NCI-H345 treated with DMSO at 0.1 percent for 48 hours (cell line): ENCODE results near the gene ADCY4.

Source experiments
- DNase-seq: peaks from one replicate; lab custom pipeline; 2025; ENCODE audit not compliant: unreplicated experiment; lab: John Stamatoyannopoulos, UW

Gene ADCY4

DNA sequence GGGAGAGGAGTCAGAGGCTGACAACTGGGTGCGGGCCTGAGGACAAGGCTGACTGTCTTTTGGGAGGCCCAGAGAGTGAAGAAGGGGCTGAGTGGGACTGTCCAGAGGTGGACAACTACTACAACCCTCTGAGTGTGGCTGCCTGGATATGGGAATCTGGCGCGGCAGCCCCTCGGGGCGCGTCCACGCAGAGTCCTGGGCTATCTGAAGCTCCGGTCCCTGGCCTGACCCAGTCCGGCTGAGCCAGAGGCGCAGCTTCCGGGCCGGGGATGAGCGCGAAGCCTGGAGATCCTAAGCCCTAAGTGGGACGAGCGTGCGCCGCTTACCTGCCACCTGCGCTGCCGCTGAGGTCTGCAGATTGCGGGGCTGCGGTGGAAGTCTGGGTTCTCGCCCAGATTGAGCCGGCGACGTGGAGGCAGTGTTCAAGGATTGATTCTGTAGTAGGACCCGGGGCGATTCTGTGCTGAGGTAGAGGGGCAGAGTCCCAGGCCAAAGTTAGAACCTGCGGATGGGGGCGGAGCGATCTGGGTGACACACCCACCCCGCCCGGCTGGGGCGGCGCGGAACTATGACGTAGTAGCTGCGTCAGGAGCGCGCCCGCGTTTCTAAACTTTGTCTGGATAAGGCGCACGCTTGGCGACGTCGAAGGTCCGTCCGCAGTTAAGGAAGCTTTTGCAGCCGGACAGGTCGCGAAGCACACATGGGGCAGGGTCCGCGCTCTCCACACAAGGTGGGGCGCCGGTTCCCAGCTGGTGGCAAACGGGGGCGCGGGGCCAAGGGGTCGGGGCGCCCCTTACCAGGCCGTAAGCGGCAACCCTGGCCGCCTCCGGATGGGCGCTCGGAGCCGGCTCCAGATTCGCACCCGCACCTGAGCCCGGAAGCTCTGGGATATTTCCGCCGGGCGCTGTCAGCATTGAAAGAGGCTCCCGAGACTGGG is 35.3 kb downstream of the ADCY4 start, which contains the start of the genes DHRS1 and NOP9:
Gene DHRS1, minus strand, starts transcription at position 526 of the 937 bp plus-strand sequence. CDS start 674 bp downstream, outside the sequence.
Gene NOP9, plus strand, starts transcription at position 596 of the 937 bp plus-strand sequence. Its CDS starts 105 bp downstream, at position 701.
- peak; percentile 59 for DNase-seq

DNA sequence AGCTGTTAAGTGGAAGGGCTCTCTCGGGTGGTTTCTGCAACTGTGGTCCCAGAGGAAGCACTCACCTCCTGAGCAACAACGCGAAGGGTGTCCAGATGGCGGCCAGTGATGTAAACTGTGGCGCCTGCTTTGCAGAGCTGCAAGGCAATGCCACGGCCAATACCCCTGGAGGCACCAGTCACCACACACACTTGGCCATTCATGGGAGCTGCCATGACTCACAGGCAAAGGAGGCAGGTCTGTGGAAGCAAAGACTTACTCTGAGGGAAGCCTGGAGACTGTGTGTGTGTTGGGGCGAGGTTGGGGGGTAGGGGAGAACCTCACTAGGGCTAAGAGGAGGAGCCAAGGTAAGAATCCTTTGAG is 36.0 kb downstream of the ADCY4 start:
- DNase-seq, result no peak

DNA sequence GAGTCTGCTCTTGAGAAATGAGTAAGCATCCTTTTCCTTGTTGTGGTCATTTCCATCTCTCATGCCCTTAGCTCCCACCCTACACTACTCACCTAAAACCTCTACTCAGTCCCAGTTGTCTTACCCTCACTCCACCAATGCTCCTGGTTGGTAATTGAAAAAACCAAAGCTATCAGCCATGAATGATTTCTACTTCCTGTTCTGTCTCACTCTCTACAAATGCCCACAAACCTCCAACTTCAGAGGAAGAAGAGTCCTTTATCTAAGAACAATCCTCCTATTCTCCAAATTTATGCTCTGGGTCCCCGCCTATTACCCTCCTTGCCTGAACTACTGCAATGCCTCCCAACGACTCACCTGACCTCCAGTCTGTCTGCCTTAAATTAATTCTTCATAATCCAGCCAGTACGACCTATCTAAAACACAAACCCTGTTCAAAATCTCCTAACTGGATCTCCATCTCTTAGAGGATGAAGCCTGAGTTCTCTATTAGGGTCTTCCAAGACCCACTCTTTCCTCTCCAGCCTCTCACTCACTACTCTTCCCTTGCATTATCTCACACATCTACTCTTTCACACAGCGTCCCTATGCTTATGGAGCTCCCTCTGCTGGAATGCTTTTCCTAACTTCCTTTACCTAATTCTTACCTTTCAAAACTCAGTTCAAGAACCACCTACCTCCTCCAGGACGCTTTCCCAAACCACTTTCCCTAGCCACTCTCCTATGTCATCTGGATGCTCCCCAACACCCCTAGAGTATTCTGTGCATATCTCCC is 37.5 kb downstream of the ADCY4 start:
- DNase-seq, result no peak

DNA sequence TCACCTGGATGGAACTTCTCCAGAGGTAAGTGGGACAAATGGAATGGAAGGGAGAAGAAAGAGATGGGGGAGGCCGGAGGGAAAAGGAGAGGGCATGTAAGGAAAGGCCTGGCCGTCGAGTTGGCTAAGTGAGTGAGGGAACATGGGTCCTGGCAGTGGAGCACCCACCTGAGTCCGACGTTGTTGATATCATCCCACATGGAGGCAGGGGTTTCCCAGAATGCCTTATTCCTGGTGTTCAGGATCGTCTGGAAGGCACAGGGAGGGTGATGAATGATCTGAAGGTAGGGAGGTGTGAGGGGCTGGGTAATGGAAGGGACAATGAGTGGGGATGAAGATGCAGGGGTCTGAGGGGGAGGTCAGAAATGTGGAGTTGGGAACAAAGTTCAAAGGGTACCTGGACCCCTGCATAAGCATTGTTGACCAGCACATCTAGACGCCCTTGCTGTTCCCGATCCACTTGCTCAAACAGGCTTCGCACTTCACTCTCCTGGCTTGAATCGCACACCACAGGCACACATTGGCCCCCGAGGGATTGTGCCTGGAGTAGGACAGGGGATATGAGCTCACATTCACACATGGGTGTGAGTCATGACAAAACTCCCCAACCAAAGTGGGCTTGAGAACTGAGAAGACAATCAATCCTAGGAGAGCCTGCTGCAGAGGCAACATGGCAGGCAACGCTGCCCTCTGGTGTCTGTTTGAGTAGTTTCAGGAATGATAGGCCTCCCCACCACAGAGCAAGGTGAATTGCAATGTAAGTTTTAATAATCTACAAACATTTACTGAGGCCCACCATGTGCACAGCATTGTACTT is 38.3 kb downstream of the ADCY4 start:
- peak; percentile 27 for DNase-seq

DNA sequence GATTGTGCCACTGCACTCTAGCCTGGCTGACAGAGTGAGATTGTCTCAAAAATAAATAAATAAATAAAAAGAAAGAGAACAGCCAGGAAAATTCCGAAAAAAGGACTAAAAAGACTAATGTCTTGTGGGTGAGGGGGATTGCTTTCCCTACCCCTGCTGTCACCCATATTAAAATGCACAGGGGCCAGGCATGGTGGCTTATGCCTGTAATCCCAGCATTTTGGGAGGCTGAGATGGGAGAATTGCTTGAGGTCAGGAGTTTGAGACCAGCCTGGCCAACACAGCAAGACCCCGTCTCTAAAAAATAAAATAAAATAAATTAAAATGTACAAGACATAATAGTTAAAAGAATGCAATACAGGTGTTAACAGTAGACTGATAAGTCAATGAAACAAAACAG is 41.3 kb downstream of the ADCY4 start:
- DNase-seq, result no peak

DNA sequence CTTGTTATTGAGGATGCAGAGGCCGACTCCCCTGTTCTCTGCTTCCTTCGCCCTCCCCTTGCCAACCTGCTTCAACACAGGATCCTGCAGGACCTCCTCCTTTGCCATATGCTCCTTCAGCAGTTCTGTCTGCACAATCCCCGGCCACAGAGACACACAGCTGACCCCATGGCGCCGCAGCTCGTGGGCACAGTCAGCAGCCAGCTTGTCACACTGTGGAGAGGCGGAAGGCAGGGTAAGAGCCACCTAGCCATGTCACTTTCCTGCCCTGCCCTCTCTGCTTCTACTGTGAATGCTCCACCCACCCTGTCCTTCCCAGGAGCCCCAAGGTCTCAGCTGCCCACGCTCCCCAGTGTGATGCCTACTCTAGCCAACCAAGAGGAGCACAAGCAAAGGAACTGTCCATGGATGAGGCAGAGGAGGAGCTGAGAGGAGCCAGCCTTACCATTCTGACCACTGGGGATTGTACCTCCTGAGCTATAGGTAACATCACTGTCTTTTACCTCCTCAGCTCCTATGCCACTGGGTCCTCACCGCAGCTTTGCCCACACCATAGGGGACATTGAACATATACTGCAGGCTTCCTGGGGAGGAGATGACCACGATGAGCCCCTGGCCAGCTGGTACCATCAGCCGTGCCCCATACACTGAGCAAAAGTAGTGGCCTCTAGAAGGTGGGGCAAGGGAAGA is 42.6 kb downstream of the ADCY4 start:
- no peak for DNase-seq

DNA sequence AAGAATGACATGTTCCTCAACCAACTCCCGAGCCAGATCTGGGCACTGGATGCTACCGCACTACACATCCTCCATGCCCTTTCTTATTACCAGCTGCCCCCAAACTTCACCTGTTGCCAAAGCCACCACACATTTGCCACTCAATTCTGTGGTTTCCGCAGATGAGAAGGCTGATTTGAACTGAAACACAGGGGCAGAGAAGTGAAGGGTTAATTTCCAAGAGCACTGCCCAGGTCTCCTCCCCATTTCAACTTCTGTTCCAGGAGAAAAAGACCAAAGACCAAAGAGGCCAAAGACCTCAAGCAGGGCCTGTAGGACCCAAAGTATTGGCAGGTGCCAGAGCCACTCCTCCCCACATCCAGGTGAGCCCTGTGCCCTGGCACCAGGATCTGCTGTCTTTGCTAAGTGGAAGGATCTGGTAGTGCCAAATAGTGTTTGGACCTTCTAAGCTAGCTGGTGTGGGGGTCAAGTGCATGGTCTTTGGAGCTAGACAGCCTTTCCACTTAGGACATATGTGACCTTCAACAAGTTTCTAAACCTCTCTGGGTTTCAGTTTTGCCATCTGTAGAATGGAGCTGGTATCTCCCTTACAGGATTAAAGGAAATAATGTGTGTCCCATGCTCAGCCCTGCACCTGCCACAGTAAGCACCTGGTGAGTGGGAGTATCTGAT is 43.3 kb downstream of the ADCY4 start:
- DNase-seq, result no peak

DNA sequence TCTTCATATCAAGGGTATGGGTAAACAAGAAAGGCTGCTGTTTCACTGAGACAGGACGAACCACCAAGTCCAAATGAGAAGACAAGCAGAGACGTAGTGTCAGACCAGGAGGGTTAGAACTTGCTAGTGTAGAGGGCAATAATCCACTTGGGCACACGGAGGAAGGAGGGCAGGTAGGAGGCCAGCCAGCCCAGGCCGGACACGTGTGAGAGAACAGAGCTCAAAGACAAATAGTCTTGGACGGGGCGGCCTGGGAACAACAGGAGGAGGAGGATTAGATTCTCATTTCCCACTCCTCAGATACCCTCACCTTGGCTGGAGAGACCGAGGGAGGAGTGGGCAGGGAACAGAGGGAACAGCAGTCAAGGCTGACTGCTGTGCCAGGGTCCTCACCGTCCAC is 44.1 kb downstream of the ADCY4 start:
- DNase-seq, result no peak

DNA sequence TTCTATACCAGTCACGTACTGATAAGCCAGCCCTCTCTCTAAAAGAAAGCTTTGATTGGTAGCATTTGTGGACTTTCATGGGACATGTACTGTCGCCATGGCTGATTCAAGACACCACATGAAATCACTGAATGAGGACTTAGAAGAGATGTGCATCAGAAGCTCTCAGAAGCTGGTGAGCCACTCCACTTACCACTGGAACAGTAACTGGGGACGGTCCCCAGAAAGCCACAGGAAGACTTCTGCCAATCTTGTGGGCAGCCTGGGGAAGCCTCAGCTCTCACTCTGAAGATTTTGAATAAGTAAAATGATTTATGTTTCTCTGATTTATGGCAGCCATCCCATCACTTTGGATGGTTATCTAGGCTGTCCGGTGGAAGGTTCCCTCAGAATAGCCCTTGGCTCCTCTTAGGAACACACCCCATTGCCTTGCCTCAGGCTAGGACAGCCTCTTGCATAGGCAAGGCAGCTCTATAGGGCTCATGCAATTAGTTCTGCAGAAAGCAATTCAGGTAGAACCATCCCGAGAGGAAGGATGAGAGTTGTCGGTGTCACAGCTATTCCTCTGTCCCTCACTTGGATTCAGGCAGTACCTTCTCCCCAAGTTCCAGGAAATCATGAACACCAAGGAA is 45.1 kb downstream of the ADCY4 start:
- no peak for DNase-seq

DNA sequence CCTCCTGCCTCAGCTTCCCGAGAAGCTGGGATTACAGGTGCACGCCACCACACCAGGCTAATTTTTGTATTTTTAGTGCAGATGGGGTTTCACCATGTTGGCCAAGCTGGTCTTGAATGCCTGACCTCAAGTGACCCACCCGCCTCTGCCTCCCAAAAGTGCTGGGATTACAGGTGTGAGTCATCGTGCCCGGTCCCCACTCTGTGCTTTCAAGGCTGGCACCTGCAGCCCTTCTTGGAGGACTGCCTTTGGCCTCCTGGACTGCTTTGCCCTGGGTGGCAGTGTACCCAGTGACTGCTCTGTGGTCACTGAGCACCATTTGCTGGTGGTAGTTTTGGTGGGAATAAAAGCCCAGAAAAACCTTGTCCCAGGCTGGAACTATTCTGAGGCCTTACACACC is 47.9 kb downstream of the ADCY4 start:
- no peak for DNase-seq

DNA sequence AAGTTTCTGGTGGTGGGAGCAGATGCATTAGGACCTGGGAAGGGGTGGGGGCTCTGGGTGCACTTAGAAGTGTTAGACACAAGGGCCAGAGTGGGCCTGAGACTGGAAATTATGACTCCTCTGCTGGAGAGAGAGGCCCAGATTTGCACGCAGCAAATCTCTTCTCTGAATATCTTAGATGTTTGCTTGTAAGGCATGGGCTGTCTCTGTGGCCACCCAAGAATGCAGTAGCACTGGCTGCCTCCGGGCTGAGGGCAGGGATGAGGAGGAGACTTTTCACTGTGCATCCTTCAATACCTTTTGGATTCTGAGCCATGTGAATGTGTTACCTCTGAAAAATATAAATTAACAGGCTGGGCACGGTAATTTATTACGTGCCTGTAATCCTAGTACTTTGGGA is 49.5 kb downstream of the ADCY4 start:
- DNase-seq, result no peak

DNA sequence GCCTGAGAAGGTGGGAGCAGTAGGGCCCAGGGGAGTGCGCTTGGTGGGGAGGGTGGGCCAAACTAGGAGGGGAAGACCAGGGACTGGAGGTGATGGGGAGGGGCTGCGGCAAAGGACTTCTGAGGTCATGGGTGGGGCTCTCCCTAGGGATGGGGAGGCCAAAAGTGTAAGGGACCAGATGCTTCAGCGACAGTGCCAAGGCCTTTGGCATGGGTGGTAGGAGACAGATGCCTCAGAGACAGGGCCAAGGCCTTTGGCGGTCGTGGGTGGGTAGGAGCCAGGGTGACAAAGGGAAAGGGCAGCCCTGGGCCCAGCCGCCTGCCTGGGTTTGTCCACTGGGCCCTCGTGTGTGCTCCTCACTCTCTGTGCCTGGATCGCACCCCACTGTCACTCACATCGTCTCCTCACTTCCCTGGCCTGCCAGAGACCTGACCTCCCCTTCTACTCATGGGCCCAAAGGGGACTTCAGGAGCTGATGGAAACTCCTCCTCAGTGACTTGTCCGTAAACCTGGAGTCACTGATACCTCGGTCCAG is 50.3 kb downstream of the ADCY4 start:
- DNase-seq, result no peak

DNA sequence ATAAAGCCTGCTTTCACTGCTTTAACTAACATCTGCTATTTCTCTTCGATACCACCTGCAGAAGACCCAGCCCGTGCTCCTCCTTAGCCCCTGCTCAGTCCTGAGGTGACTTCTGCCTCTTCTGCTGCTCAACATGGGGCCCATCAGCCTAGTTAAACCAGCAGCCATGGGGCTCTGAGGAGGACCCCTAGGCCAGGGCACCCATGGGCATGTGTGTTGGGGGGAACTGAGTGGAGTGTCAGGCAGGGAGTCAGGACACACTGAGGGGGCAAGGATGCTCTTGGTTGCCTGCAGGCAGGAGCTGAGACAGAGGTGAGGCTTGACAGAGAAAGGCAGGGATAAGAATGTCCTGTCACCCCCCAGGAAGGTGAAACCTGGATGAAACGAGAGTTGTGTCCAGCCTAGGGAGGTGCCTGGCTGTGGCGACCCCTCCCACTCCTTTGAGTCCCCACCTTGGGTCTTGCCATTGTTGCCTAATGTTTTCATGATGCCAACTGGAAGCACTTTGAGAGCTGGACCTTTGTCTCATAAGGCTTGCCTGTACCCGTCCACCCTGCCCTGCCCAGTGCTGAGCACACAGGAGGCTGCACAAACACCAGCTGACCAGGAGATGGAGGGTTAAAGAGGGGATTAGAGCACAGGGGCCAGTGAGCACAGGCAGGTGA is 50.9 kb downstream of the ADCY4 start:
- DNase-seq, result no peak

DNA sequence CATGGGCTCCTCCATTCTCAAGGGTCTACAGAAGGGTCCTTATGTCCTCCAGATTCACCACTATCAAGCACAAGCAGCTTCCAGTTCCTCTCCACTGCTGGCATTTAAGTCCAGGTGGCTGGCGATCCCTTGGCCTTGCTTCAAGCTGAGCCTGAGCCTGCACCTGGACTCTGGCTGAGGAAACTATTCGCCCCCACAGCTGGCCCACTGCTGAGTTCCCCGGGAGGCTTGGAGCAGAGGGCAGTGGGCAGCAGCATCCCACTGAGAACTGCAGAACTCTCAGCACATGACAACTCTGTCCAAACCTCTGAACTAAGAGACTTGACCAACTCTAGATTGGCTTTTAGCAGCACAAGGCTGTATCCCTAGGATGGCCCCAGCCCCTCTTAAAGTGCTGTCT is 52.1 kb downstream of the ADCY4 start:
- DNase-seq, result no peak

DNA sequence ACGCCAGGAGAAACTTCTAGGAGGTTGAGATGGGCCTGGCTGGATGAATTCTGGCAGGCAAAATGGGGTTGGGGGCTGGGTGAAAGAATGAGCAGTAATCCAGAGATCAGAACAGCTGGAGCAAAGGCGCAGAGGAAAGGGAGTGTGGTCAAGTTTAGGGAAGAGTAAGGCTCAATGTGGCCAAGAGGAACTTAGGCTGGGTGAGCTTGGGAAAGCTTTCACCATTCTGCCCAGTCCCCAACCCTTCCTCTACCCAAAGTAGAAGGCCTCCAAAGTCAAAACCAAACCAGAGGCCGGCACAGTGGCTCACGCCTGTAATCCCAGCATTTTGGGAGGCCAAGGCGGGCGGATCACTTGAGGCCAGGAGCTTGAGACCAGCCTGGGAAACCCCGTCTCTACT is 53.2 kb downstream of the ADCY4 start:
- DNase-seq, result no peak

DNA sequence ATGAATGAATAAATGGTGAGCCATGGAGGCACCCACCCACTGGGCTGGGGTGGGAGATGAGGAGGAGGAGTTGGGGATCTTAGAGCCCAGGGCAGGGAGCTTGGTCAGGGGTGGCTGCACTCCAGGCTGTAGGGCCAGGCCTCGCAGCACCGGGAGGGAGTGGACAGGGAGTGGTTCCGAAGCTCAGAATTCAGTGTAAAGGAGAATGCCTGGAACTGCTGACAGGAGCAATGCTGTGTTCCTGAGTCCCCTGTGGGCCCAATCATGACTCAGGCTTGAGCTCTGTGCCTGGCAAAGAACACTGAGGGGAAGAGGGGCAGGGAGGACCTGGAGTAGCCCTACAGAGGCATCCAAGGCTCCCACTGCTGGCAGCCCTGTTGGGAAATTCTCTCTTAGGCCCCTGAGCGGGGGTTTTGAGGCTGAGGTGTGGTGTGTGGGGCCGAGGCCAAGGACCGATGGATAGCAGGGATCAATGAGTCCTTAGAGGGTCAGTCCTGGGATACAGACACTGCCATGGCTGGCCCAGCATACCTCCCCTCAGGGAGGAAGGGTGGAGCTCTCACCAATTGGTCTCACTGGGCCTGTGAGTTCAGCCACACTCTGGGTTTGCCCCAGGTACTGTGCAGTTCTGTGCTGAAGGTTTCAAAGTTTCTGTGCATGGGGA is 53.9 kb downstream of the ADCY4 start:
- no peak for DNase-seq

DNA sequence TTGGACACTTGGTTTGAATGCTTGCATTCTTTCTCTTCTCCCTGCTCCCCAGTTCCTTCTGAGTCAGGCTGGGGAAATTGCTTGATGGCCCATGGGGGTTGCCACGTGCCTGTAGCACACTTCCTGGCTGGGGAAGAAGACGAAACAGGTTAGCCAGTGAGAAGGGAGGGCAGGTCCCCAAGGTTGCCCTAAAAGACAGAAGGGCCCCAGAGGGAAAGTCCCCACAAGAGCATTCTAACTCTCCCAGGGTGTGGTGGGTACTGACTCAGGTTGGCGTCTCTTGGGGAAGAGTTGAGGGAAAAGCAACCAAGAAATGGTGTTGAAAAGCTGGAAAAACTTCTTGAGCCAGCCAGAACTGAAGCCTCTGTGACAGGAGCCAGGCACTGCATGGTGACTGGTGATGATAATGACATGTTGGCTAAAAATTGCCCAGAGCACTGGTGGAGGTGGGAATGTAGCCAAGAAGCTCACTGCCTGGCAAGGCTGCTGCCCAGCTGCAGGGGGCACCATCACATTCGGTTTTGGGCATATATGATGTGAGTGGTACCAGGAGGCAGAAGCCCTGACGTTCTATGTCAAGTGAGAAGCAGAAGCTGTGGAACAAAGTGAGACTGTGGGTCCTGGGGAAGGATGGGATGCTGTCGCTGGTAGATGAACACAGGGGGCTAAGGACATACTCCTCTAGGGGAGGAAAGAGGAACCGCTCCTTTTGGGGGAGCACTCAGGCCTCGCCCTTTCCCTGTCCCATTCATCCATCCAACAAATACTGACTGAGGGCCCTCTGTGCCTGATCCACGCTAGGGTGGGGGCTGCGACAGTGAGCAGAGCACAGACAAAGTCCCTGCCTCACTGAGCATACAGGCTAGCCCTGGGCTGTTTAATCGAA is 55.3 kb downstream of the ADCY4 start:
- no peak for DNase-seq
